Measurements from ENCODE around the gene ADRA2B. TPM values are rescaled to one million over a fixed set of nuclear protein-coding genes. Genes with fewer than 3 reads are reported as not detected.
"Not testable (repeated sequence)": the region's sequence is repeated elsewhere in the genome, so short reads cannot be mapped to it uniquely, and the experiment has no call there.

The ADRA2B gene
- under 1 TPM; 0.40 to 0.57 (median 0.40) TPM for total RNA-seq

DNA sequence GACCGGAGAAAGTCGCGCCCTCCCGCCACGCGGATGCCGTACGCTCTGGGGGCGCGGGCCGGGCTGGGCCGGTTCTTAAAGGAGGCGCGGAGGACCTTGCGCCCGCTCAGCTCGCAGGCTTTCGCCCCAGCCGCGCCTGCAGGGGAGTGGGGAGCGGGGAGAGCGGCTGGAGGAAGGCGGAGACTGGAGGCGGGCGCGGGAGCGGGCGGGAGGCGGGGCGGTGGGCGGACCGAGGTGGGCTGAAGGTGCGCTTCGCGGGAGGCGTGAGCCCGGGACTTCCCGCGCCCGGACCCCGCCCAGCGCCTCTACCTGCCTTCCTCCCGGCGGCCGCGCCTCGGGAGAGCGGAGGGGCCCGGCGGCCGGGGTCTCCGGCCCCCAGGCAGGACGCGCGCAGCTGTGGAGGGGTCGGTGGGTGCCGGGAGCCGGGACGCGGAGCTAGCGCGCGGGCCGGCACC is at the start of gene ADRA2B:
Gene ADRA2B (minus strand): TSS at position 148 of the 455 bp plus-strand sequence. CDS start 422 bp downstream, outside the sequence.
- Mint-ChIP-seq H3K36me3 (ENCODE audit: insufficient read depth) (no peaks in the 10 kb centered on the region), H3K4me1 (ENCODE audit: low read depth) (peaks cover 13% of the 10 kb centered on the region), H3K27me3 (ENCODE audit: low read depth) (peaks cover 21% of the 10 kb centered on the region), H3K9me3 (no peaks in the 10 kb centered on the region), H3K4me3 (peak within 1 kb of the TSS; percentile 76)
- ATAC-seq (peak; percentile 69 to 70), DNase-seq (peak; percentile 85)

DNA sequence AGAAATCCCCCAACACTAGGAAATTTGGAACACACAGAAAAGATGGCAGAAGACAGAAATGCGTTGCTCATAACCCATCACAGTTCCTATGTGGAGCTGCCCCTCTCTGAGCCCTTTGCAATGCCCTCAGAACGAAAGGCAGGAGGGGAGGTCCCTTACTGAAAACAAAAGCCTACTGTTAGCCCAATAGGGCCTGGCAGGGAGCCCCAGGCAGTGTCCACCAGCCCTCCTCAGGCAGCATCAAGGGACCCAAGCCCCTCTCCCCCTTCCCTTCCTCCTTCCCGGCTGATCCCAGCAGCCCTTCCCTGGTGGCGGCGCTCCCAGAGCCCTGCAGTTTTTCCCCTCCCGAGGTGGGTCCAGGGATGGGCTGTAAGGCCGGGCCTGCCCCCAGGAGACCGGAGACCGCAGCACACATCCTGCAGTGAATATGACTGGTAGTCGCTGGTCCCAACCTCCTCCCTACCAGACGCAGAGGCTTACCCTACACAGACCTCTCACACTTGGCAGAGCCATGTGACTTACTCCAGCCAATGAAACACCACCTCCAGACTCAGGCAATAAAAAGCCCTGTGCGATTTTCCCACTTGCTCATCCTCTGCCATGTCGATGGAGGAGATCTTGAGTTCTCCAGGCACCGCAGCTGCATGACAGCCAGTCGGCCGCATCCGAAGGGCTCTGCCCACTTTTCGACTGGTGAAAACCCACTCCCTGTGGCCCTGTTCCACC is 48.3 kb upstream of the ADRA2B start:
- no peaks in the 10 kb centered on the region for H3K27me3 Mint-ChIP-seq (ENCODE audit: low read depth)
- peaks cover 10% of the 10 kb centered on the region for H3K9me3 Mint-ChIP-seq
- DNase-seq (peak; percentile 53), ATAC-seq (peak; percentile 82)
- peak overlapping the region; percentile 77 for H3K4me3 Mint-ChIP-seq
- no peaks in the 10 kb centered on the region for H3K36me3 Mint-ChIP-seq (ENCODE audit: insufficient read depth)
- H3K4me1 Mint-ChIP-seq (ENCODE audit: low read depth): peaks cover 74% of the 10 kb centered on the region

DNA sequence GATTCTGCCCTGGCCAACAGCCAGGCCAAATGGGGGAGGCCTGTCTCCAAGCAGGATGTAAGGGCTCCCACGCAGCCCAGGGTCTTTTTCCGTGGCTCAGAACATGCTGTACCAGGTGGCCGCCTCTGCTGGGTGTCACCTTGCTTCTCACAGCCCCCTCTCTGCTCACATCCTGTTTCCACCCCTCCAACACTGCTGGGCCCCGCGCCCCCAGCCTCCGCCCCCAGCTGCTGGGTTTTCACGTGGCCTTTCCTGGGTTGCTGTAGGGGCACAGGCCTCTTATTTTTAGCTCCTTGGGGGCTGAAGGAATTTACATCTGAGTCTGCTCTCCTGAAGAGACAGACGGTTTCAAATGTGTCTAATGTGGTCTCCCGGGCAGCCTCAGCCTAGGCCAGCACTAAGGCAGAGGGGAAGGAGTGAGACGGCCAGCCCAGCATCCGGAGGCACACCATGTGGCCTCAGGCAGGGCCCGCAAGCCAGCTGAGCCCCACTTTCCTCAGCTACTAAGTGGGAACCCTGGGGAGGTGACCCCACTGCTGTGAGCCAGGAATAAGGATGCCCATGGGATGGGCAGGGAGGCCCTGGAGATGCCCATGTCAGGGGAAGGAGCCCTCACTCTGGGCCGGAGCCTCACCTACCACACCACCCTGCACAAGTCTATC is 47.5 kb upstream of the ADRA2B start:
- Mint-ChIP-seq H3K36me3 (ENCODE audit: insufficient read depth) (no peaks in the 10 kb centered on the region), H3K4me3 (peak overlapping the region; percentile 77), H3K9me3 (peaks cover 6% of the 10 kb centered on the region), H3K27me3 (ENCODE audit: low read depth) (no peaks in the 10 kb centered on the region), H3K4me1 (ENCODE audit: low read depth) (peaks cover 77% of the 10 kb centered on the region)
- DNase-seq (peak; percentile 80), ATAC-seq (peak; percentile 51 to 56)

DNA sequence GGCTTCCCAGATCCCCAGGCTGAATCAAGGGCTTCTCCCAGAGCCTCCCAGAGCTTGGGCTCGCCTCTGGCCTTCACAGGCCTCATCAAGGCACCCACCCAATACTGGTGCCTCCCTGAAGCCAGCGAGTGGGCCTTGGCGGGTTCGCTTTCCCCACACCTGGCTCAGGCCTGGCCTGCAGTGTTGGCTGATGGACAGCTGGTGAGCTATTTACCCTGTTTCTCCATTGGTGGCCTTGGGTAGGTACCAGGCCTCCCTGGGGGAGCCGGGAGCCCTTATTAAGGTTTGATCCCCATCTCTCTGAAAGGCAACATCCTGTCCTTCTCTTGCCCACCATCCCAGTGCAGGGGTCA is 47.0 kb upstream of the ADRA2B start:
- no peak for DNase-seq
- peaks cover 77% of the 10 kb centered on the region for H3K4me1 Mint-ChIP-seq (ENCODE audit: low read depth)
- H3K36me3 Mint-ChIP-seq (ENCODE audit: insufficient read depth): no peaks in the 10 kb centered on the region
- H3K4me3 Mint-ChIP-seq: peak overlapping the region; percentile 77
- peaks cover 6% of the 10 kb centered on the region for H3K9me3 Mint-ChIP-seq
- no peaks in the 10 kb centered on the region for H3K27me3 Mint-ChIP-seq (ENCODE audit: low read depth)
- ATAC-seq: no peak

DNA sequence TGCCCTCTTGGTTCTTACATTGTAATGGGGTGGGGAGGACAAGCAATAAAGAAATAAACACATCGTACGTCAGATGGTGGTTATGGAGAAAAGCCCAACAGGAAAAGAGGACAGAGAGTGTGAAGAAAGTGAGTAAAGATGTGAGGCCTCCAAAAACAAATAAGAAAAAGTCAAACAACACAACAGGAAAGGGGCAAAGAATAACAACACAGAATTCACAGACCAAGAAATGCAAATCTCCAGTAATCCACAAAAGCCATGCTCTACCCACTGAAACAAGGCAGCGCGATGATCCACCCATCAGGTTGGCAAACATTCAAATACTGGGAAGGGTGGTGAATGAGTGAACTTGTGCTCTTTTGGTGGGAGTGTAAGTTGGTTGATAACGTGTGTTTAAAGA is 45.5 kb upstream of the ADRA2B start:
- Mint-ChIP-seq H3K27me3 (ENCODE audit: low read depth) (no peaks in the 10 kb centered on the region), H3K4me3 (peak overlapping the region; percentile 11), H3K36me3 (ENCODE audit: insufficient read depth) (no peaks in the 10 kb centered on the region), H3K9me3 (peaks cover 6% of the 10 kb centered on the region), H3K4me1 (ENCODE audit: low read depth) (peaks cover 80% of the 10 kb centered on the region)
- no peak for DNase-seq
- ATAC-seq: no peak

DNA sequence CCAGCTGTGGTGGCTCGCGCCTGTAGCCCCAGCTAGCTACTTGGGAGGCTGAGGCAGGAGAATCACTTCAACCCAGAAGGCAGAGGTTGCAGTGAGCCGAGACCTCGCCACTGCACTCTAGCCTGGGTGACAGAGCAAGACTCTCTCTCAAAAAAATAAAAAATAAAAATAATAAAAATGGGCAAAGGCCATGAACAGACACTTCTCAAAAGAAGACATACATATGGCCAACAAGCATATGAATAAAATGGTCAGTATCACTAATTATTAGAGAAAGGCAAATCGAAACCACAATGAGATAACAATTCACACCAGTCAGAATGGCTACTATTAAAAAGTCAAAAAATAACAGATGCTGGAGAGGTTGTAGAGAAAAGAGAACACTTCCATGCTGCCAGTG is 44.0 kb upstream of the ADRA2B start:
- not testable (repeated sequence) for H3K36me3 Mint-ChIP-seq (ENCODE audit: insufficient read depth); DNase-seq; H3K4me3 Mint-ChIP-seq; H3K9me3 Mint-ChIP-seq; H3K27me3 Mint-ChIP-seq (ENCODE audit: low read depth); ATAC-seq
- peaks cover 89% of the 10 kb centered on the region for H3K4me1 Mint-ChIP-seq (ENCODE audit: low read depth)

DNA sequence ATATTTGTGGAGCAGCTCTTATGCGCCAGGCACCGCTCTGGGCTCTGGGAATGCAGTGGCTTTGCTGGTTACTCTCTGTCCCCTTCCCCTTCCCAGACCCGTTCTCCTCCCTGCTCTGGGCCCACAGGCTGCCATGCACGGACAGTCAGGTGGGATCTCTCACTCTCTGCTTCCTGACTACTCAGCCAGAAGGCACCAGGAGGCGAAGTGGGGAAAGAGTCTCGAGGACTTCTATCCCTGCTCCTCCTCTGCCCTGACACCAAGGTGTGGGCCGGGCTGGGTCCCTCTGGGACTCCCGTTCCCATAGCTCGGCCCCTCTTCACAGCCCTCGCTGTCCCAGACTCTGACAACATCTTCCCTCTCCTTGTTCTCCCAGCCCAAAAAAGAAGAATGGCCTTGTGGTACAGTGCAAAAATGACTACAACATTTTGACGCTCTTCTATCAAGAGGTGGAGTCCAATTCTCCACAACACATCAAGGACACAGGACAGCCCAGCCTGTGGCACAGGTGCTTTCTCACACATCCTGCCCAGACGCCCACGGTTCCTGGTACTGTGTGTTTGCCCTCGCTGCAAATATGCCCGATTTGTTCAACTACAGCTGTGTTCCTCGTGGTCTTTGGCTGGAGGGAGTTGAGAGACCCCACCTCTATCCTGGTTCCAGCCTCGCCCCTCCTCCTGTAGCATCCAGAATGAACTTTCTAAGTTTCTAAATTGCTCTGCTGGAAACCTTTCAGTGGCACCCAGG is 42.9 kb upstream of the ADRA2B start:
- Mint-ChIP-seq H3K27me3 (ENCODE audit: low read depth) (no peaks in the 10 kb centered on the region), H3K9me3 (peaks cover 6% of the 10 kb centered on the region), H3K36me3 (ENCODE audit: insufficient read depth) (no peaks in the 10 kb centered on the region), H3K4me3 (peak overlapping the region; percentile 54), H3K4me1 (ENCODE audit: low read depth) (peaks cover 80% of the 10 kb centered on the region)
- peak; percentile 53 for DNase-seq
- ATAC-seq: no peak

DNA sequence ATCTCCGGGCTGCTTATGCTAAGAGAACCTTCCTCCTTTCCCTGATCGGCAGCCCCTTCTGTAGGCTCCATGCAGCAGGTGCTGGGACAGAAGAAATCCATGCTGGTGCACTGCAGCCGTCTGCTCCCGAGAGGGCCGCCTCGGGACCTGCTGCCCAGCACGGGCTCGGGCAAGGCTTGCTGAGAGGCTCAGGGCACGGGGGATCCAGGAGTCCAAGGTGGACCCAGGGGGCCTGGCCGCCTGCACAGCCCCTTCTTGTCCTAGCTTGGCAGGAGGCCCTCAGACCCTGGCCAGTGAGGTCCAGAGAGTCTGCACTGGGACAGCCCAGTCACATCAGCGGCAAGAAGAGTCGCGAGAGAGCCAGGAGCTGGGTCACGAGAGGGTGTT is 42.2 kb upstream of the ADRA2B start:
- no peak for DNase-seq
- no peaks in the 10 kb centered on the region for H3K27me3 Mint-ChIP-seq (ENCODE audit: low read depth)
- peaks cover 76% of the 10 kb centered on the region for H3K4me1 Mint-ChIP-seq (ENCODE audit: low read depth)
- ATAC-seq: no peak
- peaks cover 6% of the 10 kb centered on the region for H3K9me3 Mint-ChIP-seq
- peak overlapping the region; percentile 54 for H3K4me3 Mint-ChIP-seq
- H3K36me3 Mint-ChIP-seq (ENCODE audit: insufficient read depth): no peaks in the 10 kb centered on the region

DNA sequence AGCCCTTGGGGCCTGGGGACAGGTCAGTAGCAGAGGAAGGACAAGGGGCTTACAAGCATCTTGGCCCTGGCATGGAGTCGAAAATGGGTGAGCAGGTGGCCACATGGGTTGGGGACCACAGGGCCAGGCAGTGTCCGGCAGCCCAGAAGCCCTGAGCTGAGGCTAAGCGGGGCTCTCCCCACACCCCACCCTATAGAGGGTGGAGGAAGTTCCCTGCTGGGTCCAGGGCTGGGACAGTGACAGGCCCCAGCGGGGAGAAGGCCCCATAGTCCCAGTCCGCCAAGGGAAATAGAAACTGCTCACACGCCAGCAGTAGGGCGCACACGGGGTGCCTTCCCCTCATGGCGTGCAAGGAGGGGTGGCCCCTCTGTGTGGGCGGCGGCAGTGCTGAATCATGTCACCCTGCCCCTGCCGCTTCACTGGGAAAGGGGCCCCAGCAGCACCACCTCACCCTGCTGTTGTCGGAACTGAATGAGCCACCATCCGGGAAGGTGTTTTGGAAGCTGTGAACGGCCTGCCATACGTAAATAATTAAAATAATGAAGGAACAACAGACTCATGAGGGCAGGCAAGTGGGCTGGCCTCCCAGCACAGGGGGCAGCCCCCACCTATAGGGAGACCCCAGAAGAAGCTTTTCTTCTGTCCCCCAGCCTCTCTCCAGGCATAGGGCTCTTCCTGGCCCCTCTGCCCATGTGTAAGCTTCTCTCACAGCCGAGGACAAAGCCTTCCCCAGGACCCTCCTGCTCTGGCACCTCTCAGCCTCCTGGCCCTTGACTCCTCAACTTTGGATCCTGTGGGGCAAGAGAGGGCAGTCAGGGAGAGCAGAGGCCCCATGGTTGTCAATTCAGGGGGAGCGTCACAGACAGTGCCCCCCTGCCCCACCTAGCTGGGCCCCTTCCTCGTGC is 41.5 kb upstream of the ADRA2B start:
- peak; percentile 78 to 79 for ATAC-seq
- H3K36me3 Mint-ChIP-seq (ENCODE audit: insufficient read depth): no peaks in the 10 kb centered on the region
- H3K9me3 Mint-ChIP-seq: peaks cover 6% of the 10 kb centered on the region

DNA sequence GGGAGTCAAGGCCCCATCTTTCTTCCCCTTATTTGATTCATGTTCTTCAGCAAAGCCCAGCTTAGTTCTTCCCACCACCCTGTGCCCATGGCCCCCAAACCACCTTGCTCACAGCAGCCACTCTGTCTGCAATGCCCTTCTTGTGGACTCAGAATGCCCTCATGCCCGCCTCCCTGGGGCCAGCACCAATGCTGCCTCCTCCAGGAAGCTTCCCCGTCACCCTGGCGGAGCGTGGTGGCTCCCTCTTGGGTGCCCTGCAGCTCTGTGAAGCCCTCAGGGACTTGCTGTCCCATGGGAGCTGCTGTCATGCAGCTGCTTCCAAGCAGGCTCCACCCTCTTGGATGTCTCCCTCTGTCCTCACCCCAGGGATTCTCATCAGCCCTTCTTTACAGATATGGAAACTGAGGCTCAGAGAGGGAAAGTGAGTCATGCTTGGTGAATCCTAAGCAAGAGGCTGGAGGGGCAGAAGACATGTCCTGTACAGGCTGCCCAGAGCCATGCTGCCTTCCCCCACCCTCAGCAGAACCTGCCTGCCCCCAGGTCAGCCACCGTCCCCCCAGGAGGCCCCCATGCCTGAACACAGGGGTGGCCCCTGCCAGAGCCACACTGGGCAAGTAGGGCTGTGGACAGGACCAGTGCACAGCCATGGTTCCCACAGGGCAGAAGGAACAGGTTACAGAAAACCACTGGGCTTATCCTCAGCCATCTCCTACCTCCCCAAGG is 40.7 kb upstream of the ADRA2B start:
- Mint-ChIP-seq H3K27me3 (ENCODE audit: low read depth) (no peaks in the 10 kb centered on the region), H3K9me3 (peaks cover 6% of the 10 kb centered on the region), H3K4me1 (ENCODE audit: low read depth) (peaks cover 74% of the 10 kb centered on the region), H3K4me3 (peak overlapping the region; percentile 74), H3K36me3 (ENCODE audit: insufficient read depth) (no peaks in the 10 kb centered on the region)
- DNase-seq (no peak), ATAC-seq (peak; percentile 2)

More for the DNA sequence above, 41.5 kb upstream of the ADRA2B start:
- H3K27me3 Mint-ChIP-seq (ENCODE audit: low read depth): no peaks in the 10 kb centered on the region
- DNase-seq: peak; percentile 94
- peak overlapping the region; percentile 74 for H3K4me3 Mint-ChIP-seq
- peaks cover 76% of the 10 kb centered on the region for H3K4me1 Mint-ChIP-seq (ENCODE audit: low read depth)

DNA sequence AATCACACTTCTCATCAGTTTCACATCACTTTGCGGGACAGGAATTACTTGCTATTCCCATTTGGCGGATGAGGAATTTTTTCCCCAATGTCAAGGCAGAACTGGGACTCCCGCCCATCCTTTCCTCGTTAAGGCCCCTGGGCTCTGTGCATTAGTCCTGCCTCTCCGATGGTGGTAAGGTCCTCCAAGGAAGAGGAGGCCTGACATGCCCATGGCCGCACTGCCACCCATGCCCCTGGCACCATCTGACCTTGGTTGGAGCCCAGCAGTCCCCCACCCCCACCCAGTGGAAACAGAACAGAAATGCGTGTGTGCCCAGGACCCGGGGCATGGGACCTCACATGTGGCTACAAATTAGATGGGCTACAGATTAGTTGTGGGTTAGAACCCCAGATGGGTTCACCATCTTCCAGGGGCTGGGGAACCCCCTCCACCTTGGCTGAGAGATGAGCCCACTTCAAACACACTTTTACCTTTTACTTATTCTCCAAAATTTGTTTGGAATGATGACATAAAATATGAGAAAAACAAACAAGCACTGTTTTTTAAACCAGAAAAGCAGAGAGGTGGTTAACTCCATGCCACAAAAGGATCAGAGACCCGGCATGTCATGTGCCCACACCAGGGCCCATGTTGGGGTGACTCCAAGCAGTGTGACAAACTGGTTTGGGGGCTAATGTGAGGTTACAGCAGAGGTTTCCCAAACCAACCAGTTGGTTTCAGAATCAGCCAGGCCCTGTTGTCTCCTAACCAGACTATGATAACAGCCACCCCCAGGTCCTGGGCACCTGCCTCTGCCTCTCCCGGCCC is 39.8 kb upstream of the ADRA2B start:
- Mint-ChIP-seq H3K9me3 (peaks cover 6% of the 10 kb centered on the region), H3K4me1 (ENCODE audit: low read depth) (peaks cover 73% of the 10 kb centered on the region), H3K27me3 (ENCODE audit: low read depth) (no peaks in the 10 kb centered on the region), H3K4me3 (peak overlapping the region; percentile 74), H3K36me3 (ENCODE audit: insufficient read depth) (no peaks in the 10 kb centered on the region)
- ATAC-seq: peak; percentile 54 to 55
- DNase-seq: no peak

DNA sequence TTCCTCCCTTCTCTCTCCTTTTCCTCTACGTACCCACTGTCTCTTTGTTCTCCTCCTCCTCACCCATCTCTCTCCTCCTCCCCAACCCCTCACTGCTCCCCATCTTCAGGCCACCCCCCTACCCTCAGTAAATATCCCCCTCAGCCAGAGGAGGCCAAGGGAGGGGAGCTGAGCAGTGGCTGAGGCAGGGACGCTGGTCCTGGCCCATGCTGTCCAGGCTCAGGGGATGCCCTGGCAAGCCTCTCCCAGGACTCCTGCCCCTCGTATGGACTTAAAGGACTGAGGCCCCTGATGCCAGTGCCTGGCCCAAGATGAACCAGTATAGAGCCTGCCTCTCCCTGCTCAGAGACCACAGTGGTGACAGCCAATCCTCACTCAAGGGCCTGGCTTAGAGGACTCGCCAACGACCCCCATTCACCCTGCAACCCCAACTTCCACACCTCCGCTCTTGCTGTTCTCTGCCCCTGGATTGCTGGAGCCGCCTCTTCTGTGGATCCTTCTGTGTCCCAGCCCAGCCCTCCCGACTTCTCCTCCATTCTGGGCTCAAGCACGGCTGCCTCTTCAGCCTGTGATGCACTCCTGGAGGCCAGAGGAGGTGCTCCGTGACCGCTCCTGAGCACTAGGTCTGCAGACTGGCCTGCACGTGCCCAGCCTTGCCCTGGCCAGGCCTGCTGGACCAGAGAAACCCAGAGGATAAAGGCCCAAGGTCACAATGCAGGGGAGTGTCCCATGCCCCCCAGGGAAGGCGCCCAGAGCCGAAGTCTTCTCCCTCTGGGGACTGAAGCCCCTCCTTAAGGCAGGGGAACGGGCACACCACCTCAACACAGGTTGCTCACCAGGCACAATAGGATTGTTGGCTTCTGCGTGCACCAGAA is 38.4 kb upstream of the ADRA2B start:
- DNase-seq (no peak), ATAC-seq (no peak)
- Mint-ChIP-seq H3K4me1 (ENCODE audit: low read depth) (peaks cover 75% of the 10 kb centered on the region), H3K27me3 (ENCODE audit: low read depth) (no peaks in the 10 kb centered on the region), H3K36me3 (ENCODE audit: insufficient read depth) (no peaks in the 10 kb centered on the region), H3K4me3 (no peak overlapping the region), H3K9me3 (no peaks in the 10 kb centered on the region)

Data from activated T-cell treated with anti-CD3 and anti-CD28 coated beads, Interleukin-2, amount 50 U/mL, for 4 hours (primary cell).